ENCODE data around the gene RNF166.
A peak's percentile ranks its signal among the peaks of the same experiment; 100 is the strongest.

The RNF166 gene

GRCh38 chr16:88691129-88691813 is 14.9 kb downstream of the RNF166 start:
- DNase-seq, result no peak

GRCh38 chr16:88690341-88691128 is 15.7 kb downstream of the RNF166 start:
- DNase-seq, result no peak

- no peak for DNase-seq
Measured at GRCh38 chr16:88688013-88688778, 18.0 kb downstream of the RNF166 start.

GRCh38 chr16:88687676-88688012 is 18.6 kb downstream of the RNF166 start:
- no peak for DNase-seq

GRCh38 chr16:88687254-88687576 is 19.0 kb downstream of the RNF166 start:
- no peak for DNase-seq

- DNase-seq, result no peak
Measured at GRCh38 chr16:88686439-88687253, 19.6 kb downstream of the RNF166 start, which contains the start of gene SNAI3. SNAI3 (minus strand) TSS chr16:88686507; CDS start chr16:88686406, 101 bp downstream.

GRCh38 chr16:88686062-88686438 is 20.2 kb downstream of the RNF166 start:
- no peak for DNase-seq

GRCh38 chr16:88685156-88686061 is 20.8 kb downstream of the RNF166 start:
- peak; percentile 59 for DNase-seq

- DNase-seq, result no peak
Measured at GRCh38 chr16:88684569-88685155, 21.5 kb downstream of the RNF166 start.

- no peak for DNase-seq
Measured at GRCh38 chr16:88681709-88682451, 24.3 kb downstream of the RNF166 start.

GRCh38 chr16:88681084-88681680 is 25.0 kb downstream of the RNF166 start:
- no peak for DNase-seq

GRCh38 chr16:88680554-88681083 is 25.6 kb downstream of the RNF166 start:
- DNase-seq, result no peak

GRCh38 chr16:88678224-88678979 is 27.8 kb downstream of the RNF166 start:
- no peak for DNase-seq

GRCh38 chr16:88677721-88678120 is 28.5 kb downstream of the RNF166 start:
- no peak for DNase-seq

- DNase-seq, result no peak
Measured at GRCh38 chr16:88676502-88677242, 29.5 kb downstream of the RNF166 start.

GRCh38 chr16:88673716-88674379 is 32.4 kb downstream of the RNF166 start:
- DNase-seq, result no peak

- no peak for DNase-seq
Measured at GRCh38 chr16:88672776-88673175, 33.4 kb downstream of the RNF166 start.

- DNase-seq, result no peak
Measured at GRCh38 chr16:88671806-88672205, 34.4 kb downstream of the RNF166 start.

Data from fibroblast of skin of right quadriceps (primary cell).